ENCODE results near the gene PRDM16.

The PRDM16 gene

GRCh38 chr1:3349968-3350299, 280.9 kb downstream of the PRDM16 start:
- DNase-seq (no peak), ATAC-seq (replicated peaks) (no peak)
- H3K4me1 Mint-ChIP-seq, result peaks cover 0 to 3% of the 10 kb centered on the region in 2 donors
- no peaks in the 10 kb centered on the region for H3K36me3 Mint-ChIP-seq
- H3K27ac Mint-ChIP-seq, result no peak overlapping the region
- peaks cover 2 to 11% of the 10 kb centered on the region in 2 donors for H3K9me3 Mint-ChIP-seq
- H3K27me3 Mint-ChIP-seq, result peaks cover 11 to 45% of the 10 kb centered on the region in 2 donors
- H3K4me3 Mint-ChIP-seq, result no peak overlapping the region

DNA sequence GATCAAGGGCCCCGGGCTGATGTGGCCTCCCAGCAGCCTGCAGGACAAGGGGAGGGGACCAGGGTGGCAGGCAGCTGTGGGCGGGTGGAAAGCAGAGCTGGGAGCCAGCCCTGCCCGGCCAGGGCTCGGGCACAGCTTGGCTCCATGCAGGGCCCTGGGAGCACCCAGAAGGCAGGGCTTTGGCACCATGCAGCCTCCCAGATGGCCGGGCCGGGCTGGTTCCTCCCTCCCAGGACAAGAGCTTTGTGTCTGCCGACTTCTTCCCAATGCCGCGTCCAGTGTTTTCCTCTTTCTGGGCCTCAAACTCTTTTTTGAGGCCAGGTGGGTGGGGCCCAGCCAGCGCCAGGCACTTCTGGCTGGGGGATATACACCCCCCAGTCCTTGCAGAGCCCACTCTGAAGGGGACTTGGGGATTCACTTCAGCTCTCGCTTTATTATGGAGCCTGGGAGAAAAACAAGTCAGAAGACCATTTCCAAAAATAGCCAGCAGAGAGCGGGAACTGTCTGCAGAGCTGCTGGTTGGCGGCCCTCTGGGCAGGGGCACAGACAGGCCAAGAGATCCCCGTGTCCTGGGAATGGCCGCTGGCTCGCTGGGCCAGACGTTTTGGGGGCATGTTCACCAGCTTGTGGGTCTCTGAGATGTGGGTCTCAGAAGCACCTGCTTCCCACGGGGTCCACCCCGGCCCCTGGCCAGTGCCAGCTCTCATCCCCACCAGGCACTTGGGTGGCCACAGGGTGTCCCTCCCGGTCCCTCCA, 281.7 kb downstream of the PRDM16 start:
- Mint-ChIP-seq H3K36me3 (no peaks in the 10 kb centered on the region), H3K4me3 (no peak overlapping the region), H3K4me1 (peaks cover 0 to 3% of the 10 kb centered on the region in 2 donors), H3K9me3 (peaks cover 0 to 6% of the 10 kb centered on the region in 2 donors), H3K27ac (no peak overlapping the region), H3K27me3 (peaks cover 11 to 49% of the 10 kb centered on the region in 2 donors)
- ATAC-seq (replicated peaks) (no peak), DNase-seq (no peak)

DNA sequence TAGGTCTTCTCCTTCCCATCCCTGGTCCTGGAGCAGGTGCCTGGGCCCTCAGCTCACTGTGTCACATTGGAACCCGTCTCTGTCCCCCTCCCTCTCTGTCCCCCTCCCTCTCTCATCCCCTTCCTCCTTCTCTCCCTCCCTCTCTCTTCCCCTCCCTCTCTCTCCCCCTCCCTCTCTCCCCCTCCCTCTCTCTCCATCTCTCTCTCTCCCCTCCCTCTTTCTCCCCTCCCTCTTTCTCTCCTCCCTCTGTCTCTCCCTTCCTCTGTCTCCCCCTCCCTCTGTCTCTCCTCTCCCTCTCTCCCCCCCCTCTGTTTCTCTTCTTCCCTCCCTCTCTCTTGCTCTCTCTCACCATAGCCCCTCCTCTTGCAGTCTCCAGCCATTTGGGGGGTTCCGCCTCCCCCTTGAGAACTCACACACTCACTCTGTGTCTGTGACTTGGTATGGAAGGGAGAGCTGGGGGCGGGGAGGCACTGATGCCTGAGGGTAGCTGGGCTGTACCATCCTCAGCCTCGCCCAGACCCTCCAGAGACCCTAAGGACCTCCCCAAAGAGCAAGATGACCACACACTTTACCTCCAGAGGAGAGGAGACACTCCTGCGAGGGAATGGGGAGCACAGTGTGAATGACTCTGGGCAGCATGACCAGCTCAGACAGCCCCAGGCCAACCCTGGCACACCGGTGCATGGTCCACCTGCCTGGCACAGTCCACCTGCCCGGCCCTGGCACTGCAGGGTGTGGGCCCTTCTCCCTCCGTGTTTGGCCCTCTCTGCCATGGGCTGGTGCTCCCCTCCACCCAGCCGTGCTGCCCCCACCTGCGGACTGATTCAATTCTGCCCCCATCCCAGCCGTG, 282.7 kb downstream of the PRDM16 start:
- Mint-ChIP-seq H3K27ac (no peak overlapping the region), H3K4me1 (peaks cover 0 to 3% of the 10 kb centered on the region in 2 donors), H3K9me3 (peaks cover 0 to 2% of the 10 kb centered on the region in 2 donors), H3K36me3 (no peaks in the 10 kb centered on the region), H3K4me3 (no peak overlapping the region), H3K27me3 (peaks cover 11 to 45% of the 10 kb centered on the region in 2 donors)
- no peak for DNase-seq
- ATAC-seq (replicated peaks), result no peak

DNA sequence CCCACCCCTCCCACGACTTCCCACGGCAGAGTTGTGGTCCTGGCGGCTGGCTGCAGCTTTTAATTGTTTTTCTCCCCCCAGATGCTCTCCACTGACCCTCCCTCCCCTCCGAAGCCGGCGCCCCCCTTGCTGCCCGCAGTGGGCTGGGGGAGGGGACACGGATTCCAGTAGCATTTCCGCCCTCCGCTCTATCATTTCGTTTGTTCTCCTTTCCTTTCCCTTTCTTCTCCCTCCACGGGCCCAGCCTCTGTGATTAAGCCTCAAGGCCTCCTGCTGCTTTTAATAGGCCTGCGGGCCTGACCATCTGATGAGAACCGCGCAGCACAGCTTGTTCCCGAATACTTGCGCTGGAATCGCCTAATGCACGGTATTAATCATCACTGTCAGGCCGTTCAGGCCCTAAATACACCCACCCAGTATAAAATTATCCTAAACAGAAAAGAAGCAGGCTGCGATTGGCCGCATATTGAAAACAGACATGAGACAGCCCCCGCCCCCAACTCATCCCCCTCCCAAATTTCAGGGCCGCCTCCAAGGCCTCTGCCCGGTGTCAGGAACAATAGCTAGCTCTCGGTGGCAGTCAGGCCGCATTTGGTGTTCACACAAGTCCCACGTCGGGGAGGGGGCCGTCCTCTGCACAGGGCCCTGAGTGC, 283.4 kb downstream of the PRDM16 start:
- Mint-ChIP-seq H3K27ac (no peak overlapping the region), H3K9me3 (no peaks in the 10 kb centered on the region), H3K4me3 (no peak overlapping the region), H3K36me3 (no peaks in the 10 kb centered on the region), H3K27me3 (peaks cover 11 to 44% of the 10 kb centered on the region in 2 donors), H3K4me1 (peaks cover 0 to 3% of the 10 kb centered on the region in 2 donors)
- ATAC-seq (replicated peaks) (no peak), DNase-seq (no peak)

DNA sequence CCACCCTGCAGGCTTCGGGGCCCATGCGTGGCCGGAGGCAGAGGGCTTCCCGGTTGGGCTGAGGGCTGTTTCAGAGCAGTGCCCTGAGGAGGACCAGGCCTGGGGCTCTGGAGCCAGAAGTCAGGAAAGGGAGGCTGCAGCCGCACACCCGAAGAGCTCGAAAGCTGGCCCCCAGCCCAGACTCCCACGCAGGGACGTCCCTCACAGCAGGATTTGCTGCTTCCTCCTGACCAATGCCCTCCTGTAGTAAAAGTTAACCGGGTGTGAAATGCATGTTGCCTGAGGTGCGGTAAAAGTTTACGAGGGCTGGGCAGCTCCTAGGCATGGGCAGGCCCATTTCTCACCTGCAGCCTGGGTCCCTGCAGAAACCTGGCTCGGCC, 283.9 kb downstream of the PRDM16 start:
- Mint-ChIP-seq H3K27ac (no peak overlapping the region), H3K36me3 (no peaks in the 10 kb centered on the region), H3K27me3 (peaks cover 11 to 44% of the 10 kb centered on the region in 2 donors), H3K9me3 (no peaks in the 10 kb centered on the region), H3K4me1 (peaks cover 0 to 3% of the 10 kb centered on the region in 2 donors), H3K4me3 (no peak overlapping the region)
- ATAC-seq (replicated peaks) (no peak), DNase-seq (no peak)

DNA sequence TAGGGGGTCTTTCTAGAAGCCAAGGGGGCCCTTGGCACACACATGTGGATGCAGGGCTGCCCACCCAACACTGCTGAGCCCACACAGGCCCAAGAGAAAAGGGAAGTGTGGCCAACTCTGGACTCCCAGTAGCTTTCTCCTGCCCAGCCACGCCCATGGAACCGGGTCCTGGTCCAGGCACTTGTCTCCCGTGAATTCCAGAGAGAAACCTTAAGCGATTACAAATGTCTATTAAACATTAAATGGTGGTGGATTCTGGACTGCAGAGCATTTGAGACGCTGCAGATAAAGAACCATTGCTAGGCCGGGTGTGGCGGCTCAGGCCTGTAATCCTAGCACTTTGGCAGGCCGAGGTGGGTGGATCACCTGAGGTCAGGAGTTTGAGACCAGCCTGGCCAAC, 284.9 kb downstream of the PRDM16 start:
- H3K4me1 Mint-ChIP-seq, result peaks cover 0 to 3% of the 10 kb centered on the region in 2 donors
- H3K36me3 Mint-ChIP-seq, result no peaks in the 10 kb centered on the region
- no peak overlapping the region for H3K4me3 Mint-ChIP-seq
- no peaks in the 10 kb centered on the region for H3K9me3 Mint-ChIP-seq
- H3K27ac Mint-ChIP-seq, result no peak overlapping the region
- peaks cover 11 to 44% of the 10 kb centered on the region in 2 donors for H3K27me3 Mint-ChIP-seq
- no peak for ATAC-seq (replicated peaks)
- DNase-seq, result no peak

GRCh38 chr1:3355089-3355488, 286.1 kb downstream of the PRDM16 start:
- no peak overlapping the region for H3K4me3 Mint-ChIP-seq
- H3K27ac Mint-ChIP-seq, result no peak overlapping the region
- DNase-seq, result no peak
- H3K27me3 Mint-ChIP-seq, result peaks cover 11 to 39% of the 10 kb centered on the region in 2 donors
- H3K9me3 Mint-ChIP-seq, result no peaks in the 10 kb centered on the region
- H3K4me1 Mint-ChIP-seq, result peaks cover 0 to 3% of the 10 kb centered on the region in 2 donors
- no peaks in the 10 kb centered on the region for H3K36me3 Mint-ChIP-seq
- no peak for ATAC-seq (replicated peaks)

GRCh38 chr1:3355894-3356826, 287.2 kb downstream of the PRDM16 start:
- ATAC-seq (replicated peaks) (no peak), DNase-seq (no peak)
- H3K4me1 Mint-ChIP-seq, result peaks cover 0 to 3% of the 10 kb centered on the region in 2 donors
- H3K4me3 Mint-ChIP-seq, result no peak overlapping the region
- no peak overlapping the region for H3K27ac Mint-ChIP-seq
- no peaks in the 10 kb centered on the region for H3K9me3 Mint-ChIP-seq
- no peaks in the 10 kb centered on the region for H3K36me3 Mint-ChIP-seq
- H3K27me3 Mint-ChIP-seq, result peaks cover 11 to 28% of the 10 kb centered on the region in 2 donors

- H3K4me3 Mint-ChIP-seq, result no peak overlapping the region
- no peak overlapping the region for H3K27ac Mint-ChIP-seq
- H3K9me3 Mint-ChIP-seq, result no peaks in the 10 kb centered on the region
- no peaks in the 10 kb centered on the region for H3K36me3 Mint-ChIP-seq
- ATAC-seq (replicated peaks), result no peak
- DNase-seq, result no peak
- H3K4me1 Mint-ChIP-seq, result peaks cover 0 to 3% of the 10 kb centered on the region in 2 donors
- H3K27me3 Mint-ChIP-seq, result peaks cover 16 to 24% of the 10 kb centered on the region in 2 donors
Measured at GRCh38 chr1:3356827-3357460, 287.9 kb downstream of the PRDM16 start.

DNA sequence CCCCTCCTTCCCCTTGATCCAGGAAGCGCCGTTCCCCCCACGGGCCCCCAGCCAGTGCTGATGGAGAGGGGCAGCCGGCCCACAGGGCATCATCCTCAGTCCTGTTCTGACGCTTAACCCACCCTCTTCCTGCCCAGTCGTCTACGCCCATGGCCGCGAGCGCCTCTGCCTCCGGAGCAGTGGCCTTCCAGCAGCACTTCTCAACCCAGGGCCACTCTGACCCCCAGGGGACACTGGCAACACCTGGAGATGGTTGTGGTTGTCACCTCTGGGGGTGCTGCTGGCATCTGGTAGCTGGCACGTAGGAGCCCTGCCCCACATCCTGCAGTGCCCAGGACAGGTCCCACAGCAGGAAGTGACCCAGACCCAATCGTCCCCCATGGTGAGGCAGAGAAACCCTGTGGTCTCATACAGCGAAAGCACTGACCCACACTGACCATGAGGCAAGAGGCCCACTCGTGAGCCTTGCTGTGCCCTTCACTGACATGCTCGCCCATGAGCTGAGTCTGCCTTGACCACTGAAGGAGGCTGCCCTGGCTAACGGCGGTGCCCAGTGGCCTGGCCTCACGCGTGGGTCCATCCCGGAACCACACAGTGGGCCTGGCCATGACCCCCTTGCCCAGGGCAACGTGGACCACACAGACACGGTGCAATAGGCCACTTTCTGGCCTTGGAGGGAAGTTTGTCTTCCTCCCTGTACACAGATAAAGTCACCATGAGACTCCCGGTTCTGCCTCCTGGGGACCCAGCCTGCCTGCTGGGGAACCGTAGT, 288.7 kb downstream of the PRDM16 start:
- Mint-ChIP-seq H3K27me3 (peaks cover 15 to 16% of the 10 kb centered on the region in 2 donors), H3K4me1 (no peaks in the 10 kb centered on the region), H3K36me3 (no peaks in the 10 kb centered on the region), H3K27ac (no peak overlapping the region), H3K9me3 (no peaks in the 10 kb centered on the region), H3K4me3 (no peak overlapping the region)
- DNase-seq (no peak), ATAC-seq (replicated peaks) (no peak)

GRCh38 chr1:3359351-3359750, 290.3 kb downstream of the PRDM16 start:
- DNase-seq, result no peak
- Mint-ChIP-seq H3K9me3 (no peaks in the 10 kb centered on the region), H3K27me3 (peaks cover 14 to 18% of the 10 kb centered on the region in 2 donors), H3K4me1 (no peaks in the 10 kb centered on the region), H3K27ac (no peak overlapping the region), H3K4me3 (no peak overlapping the region), H3K36me3 (no peaks in the 10 kb centered on the region)
- no peak for ATAC-seq (replicated peaks)

DNA sequence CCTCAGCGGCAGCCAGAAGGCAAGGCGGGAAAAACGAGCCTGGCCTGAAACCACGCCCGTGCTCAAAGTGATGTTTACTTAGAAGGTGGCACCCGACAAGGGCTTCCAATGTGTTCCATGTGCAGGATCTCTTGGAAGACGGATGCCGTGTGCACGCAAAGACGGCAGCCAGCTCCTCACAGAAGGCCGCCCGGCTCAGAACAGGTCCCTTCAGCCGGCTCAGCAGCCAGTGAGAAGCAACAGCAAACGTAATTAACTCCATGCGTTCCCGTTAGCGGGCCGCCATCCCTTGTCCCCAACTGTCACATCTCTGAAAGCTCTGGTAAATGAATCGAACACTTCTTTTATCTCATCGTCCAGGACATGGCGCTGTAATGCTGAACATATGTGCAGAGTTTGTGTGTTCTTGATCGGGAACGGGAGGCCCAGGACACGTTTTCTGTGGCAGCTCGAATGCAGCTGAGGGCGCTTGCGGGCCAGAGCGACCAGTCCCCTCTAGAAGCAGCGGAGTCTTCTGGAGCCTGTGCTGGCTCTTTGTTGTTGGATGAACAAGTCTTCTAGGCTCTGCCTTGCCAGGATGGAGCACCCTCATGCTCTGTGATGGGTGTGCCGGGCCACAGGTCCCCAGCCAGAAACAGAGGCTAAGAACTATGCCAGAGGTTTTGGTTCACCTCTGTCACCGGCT, 290.9 kb downstream of the PRDM16 start:
- Mint-ChIP-seq H3K9me3 (no peaks in the 10 kb centered on the region), H3K4me1 (no peaks in the 10 kb centered on the region), H3K27ac (no peak overlapping the region), H3K4me3 (no peak overlapping the region), H3K36me3 (no peaks in the 10 kb centered on the region), H3K27me3 (peaks cover 10 to 14% of the 10 kb centered on the region in 2 donors)
- ATAC-seq (replicated peaks) (no peak), DNase-seq (no peak)

All from stimulated activated naive B cell treated with anti-CD40 and anti-IgM and Interleukin-4, amounts not matched to agents 10 μg/mL and 1 μg/mL and 100 μg/mL, for 72 hours (primary cell).